PC-3 (cell line): ENCODE results near the gene BCR. TPM values are rescaled to one million over a fixed set of nuclear protein-coding genes. Genes with fewer than 3 reads are reported as not detected.

ENCODE experiments used
- ATAC-seq: fragments of 200-7000 bp; cut with Tn5 transposase; 2 replicates; pipeline ENCODE4 v1.9.1; 2020; ENCODE audit warnings: mild to moderate bottlenecking, moderate library complexity
- BruUV-seq: library from RNA; stranded (reverse); fragments of 400-500 nt; replicated peaks from 2 replicates; lab custom pipeline; 2021; lab: Mats Ljungman, UMichigan
- CTCF ChIA-PET: fragments of 300-600 bp; sonication (Branson Sonifier 250); formaldehyde crosslinking; loops from one replicate; lab custom pipeline; 2022; ENCODE audit warnings: antibody characterized with exemption; lab: Charles Lee
- POLR2A ChIA-PET: fragments of 300-600 bp; sonication (Branson Sonifier 250); formaldehyde crosslinking; loops from one replicate; lab custom pipeline; 2022; ENCODE audit warnings: antibody characterized with exemption; ENCODE audit not compliant: unreplicated experiment; lab: Charles Lee
- DNase-seq: peaks from one replicate; pipeline ENCODE4 v3.0.0-alpha.2; 2015
- H2AFZ ChIP-seq: fragments of 300-600 bp; sonication (generic); 2 replicates; pipeline ENCODE4 v1.6.0; 2016; ENCODE audit warnings: antibody characterized with exemption, low read length
- H3F3A ChIP-seq: fragments of 300-600 bp; sonication (generic); one replicate; pipeline ENCODE4 v1.6.0; 2017; ENCODE audit warnings: antibody characterized with exemption, low read length, control low read depth, mild to moderate bottlenecking; ENCODE audit not compliant: unreplicated experiment
- H3K27ac ChIP-seq: fragments of 300-600 bp; sonication (generic); 2 replicates; pipeline ENCODE4 v1.5.1; 2016; ENCODE audit warnings: mild to moderate bottlenecking, low read length
- H3K27me3 ChIP-seq: fragments of 300-600 bp; sonication (generic); 2 replicates; pipeline ENCODE4 v1.6.1; 2016; ENCODE audit warnings: low read length, mixed read lengths
- H3K36me3 ChIP-seq: fragments of 300-600 bp; sonication (generic); 2 replicates; pipeline ENCODE4 v1.6.1; 2016; ENCODE audit warnings: low read depth, mixed run types, low read length, mixed read lengths
- H3K4me1 ChIP-seq: fragments of 300-600 bp; sonication (generic); 2 replicates; pipeline ENCODE4 v1.5.1; 2016; ENCODE audit warnings: low read length; ENCODE audit not compliant: insufficient read depth
- H3K4me2 ChIP-seq: fragments of 300-600 bp; sonication (generic); 2 replicates; pipeline ENCODE4 v1.6.0; 2016; ENCODE audit warnings: low read length
- H3K4me3 ChIP-seq: fragments of 300-600 bp; sonication (generic); 2 replicates; pipeline ENCODE4 v1.5.1; 2016; ENCODE audit warnings: mild to moderate bottlenecking, low read length, mixed read lengths
- H3K79me2 ChIP-seq: fragments of 300-600 bp; sonication (generic); 2 replicates; pipeline ENCODE4 v1.6.1; 2017; ENCODE audit warnings: low read length, mixed read lengths
- H3K9ac ChIP-seq: fragments of 300-600 bp; sonication (generic); 2 replicates; pipeline ENCODE4 v1.6.0; 2016; ENCODE audit warnings: mild to moderate bottlenecking, low read length
- H3K9me2 ChIP-seq: fragments of 300-600 bp; sonication (generic); replicated peaks from 2 replicates; pipeline ENCODE4 v1.6.1; 2016; ENCODE audit warnings: mixed run types, low read length, mixed read lengths
- H3K9me3 ChIP-seq: fragments of 300-600 bp; sonication (generic); 2 replicates; pipeline ENCODE4 v1.6.1; 2016; ENCODE audit warnings: low read length, mixed read lengths
- H4K20me1 ChIP-seq: fragments of 300-600 bp; sonication (generic); 2 replicates; pipeline ENCODE4 v1.6.1; 2016; ENCODE audit warnings: low read length, mixed read lengths
- CTCF ChIP-seq: fragments of 300-600 bp; sonication (generic); conservative IDR thresholded peaks from 2 replicates; pipeline ENCODE4 v1.5.1; 2017; ENCODE audit warnings: antibody characterized with exemption, low read depth, mild to moderate bottlenecking, low read length
- EZH2 ChIP-seq: fragments of 300-600 bp; sonication (generic); IDR thresholded peaks from one replicate; pipeline ENCODE4 v1.6.1; 2017; ENCODE audit warnings: antibody characterized with exemption, mild to moderate bottlenecking, low read length; ENCODE audit not compliant: unreplicated experiment
- EZH2phosphoT487 ChIP-seq: fragments of 300-600 bp; sonication (generic); IDR thresholded peaks from 2 replicates; pipeline ENCODE4 v1.6.1; 2018; ENCODE audit warnings: mild to moderate bottlenecking, antibody characterized with exemption, low read length, borderline replicate concordance
- intact Hi-C: fragments of 100-400 bp; cut with micrococcal nuclease; formaldehyde crosslinking; loops from 2 replicates; pipeline ENCODE4 v1.9.0; 2023
- total RNA-seq: library from RNA; depleted of rRNA; stranded (reverse); fragments of >200 nt; gene quantifications from 2 replicates; pipeline ENCODE4 v1.2.3, GENCODE V29; 2014

Gene BCR
- total RNA-seq, 1 experiment from 2014 or later: 36.8 TPM

GRCh38 chr22:23224846-23225245, 44.5 kb downstream of the BCR start:
- DNase-seq (no peak), ATAC-seq (no peak)
- peak overlapping the region; percentile 95 for H3K27ac ChIP-seq
- H3K9me3 ChIP-seq: no peaks in the 10 kb centered on the region
- no peaks in the 10 kb centered on the region for H3F3A ChIP-seq
- H2AFZ ChIP-seq: no peak overlapping the region
- ChIA-PET POLR2A (no interaction called here), CTCF (no interaction called here)
- H3K9me2 ChIP-seq: no peaks in the 10 kb centered on the region
- no peak overlapping the region for H3K9ac ChIP-seq
- no peaks in the 10 kb centered on the region for H3K36me3 ChIP-seq
- intact Hi-C loops: no loop called here
- H3K4me2 ChIP-seq: peak overlapping the region; percentile 68; the same call in 1 of the 2 replicates
- no peaks in the 10 kb centered on the region for H3K27me3 ChIP-seq
- H3K4me1 ChIP-seq: peaks cover 43% of the 10 kb centered on the region
- no TSS peak for BruUV-seq
- TF ChIP-seq EZH2phosphoT487 (no peak), EZH2 (no peak), CTCF (no peak)
- H3K79me2 ChIP-seq: peaks cover 81% of the 10 kb centered on the region
- no peaks in the 10 kb centered on the region for H4K20me1 ChIP-seq
- H3K4me3 ChIP-seq: no peak overlapping the region

GRCh38 chr22:23225337-23225723, 45.0 kb downstream of the BCR start:
- Histone ChIP-seq H3K27ac (peak overlapping the region; percentile 95), H3F3A (no peaks in the 10 kb centered on the region), H3K4me3 (peak overlapping the region; percentile 33; the same call in 1 of the 2 replicates), H3K79me2 (peaks cover 81% of the 10 kb centered on the region), H3K9me3 (no peaks in the 10 kb centered on the region), H3K36me3 (no peaks in the 10 kb centered on the region), H3K9me2 (no peaks in the 10 kb centered on the region), H3K4me1 (peaks cover 39% of the 10 kb centered on the region), H3K4me2 (peak overlapping the region; percentile 68), H3K27me3 (no peaks in the 10 kb centered on the region), H4K20me1 (no peaks in the 10 kb centered on the region), H3K9ac (peak overlapping the region; percentile 65), H2AFZ (peak overlapping the region; percentile 35; the same call in 1 of the 2 replicates)
- ChIA-PET POLR2A (no interaction called here), CTCF (interaction anchor here (1.1 kb wide), 1 partner anchor 56 kb away, joined by 3 read pairs; no protein-coding TSS in a partner anchor)
- no TSS peak for BruUV-seq
- ATAC-seq (peak; percentile 17), DNase-seq (no peak)
- TF ChIP-seq CTCF (no peak), EZH2phosphoT487 (no peak), EZH2 (no peak)
- intact Hi-C loops: no loop called here
